HepG2 (cell line): ENCODE measurements around the gene TRPV5. TPM values are rescaled to one million over a fixed set of nuclear protein-coding genes. Genes with fewer than 3 reads are reported as not detected.

ENCODE experiments used
- CEBPB ChIP-seq: IDR thresholded peaks from 2 replicates; pipeline ENCODE4 v1.6.1; 2011; ENCODE audit warnings: low read depth, low read length, improper control_type of control experiment, borderline replicate concordance
- ZBTB42 ChIP-seq: sonication (generic); formaldehyde crosslinking; IDR thresholded peaks from 2 replicates; pipeline ENCODE4 v1.5.0; 2020; ENCODE audit warnings: mild to moderate bottlenecking, missing genetic modification reagents
- ZNF383 ChIP-seq: sonication (generic); formaldehyde crosslinking; IDR thresholded peaks from 2 replicates; pipeline ENCODE4 v1.4.0; 2020; ENCODE audit warnings: missing genetic modification reagents, mild to moderate bottlenecking, borderline replicate concordance
- ZNF564 ChIP-seq: sonication (generic); formaldehyde crosslinking; IDR thresholded peaks from 2 replicates; pipeline ENCODE4 v1.8.1; 2023; ENCODE audit warnings: mild to moderate bottlenecking, missing genetic modification reagents
- polyA plus RNA-seq, 8 experiments: library from polyadenylated mRNA; depleted of rRNA in 3 of 8; stranded (reverse) in 7 of 8; unstranded in 1 of 8; fragments of >200 nt; fragmentation: Illumina TruSeq in 4 of 8; extraction: Trizol in 4 of 8; gene quantifications; 2 replicates each; pipeline versions ENCODE4 v1.2.1 to v1.2.3, GENCODE V29; 2011 to 2016; ENCODE audit warnings: low read depth in 4 of 8, missing spikeins in 1 of 8, mixed read lengths in 1 of 8; ENCODE audit not compliant: insufficient read depth in 1 of 8
- total RNA-seq, 5 experiments: library from RNA; depleted of rRNA; stranded (reverse); fragments of >200 nt; fragmentation: Illumina TruSeq; extraction: Trizol; gene quantifications; 2 replicates each; pipeline ENCODE4 v1.2.3, GENCODE V29; 2016; ENCODE audit warnings: low read depth in 1 of 5
- TF ChIP-seq, protein P1 (sequence below): sonication (generic); formaldehyde crosslinking; IDR thresholded peaks from 2 replicates; pipeline ENCODE4 v1.4.0; 2020; ENCODE audit warnings: mild to moderate bottlenecking, missing genetic modification reagents
- TF ChIP-seq, protein P2 (sequence below): sonication (generic); formaldehyde crosslinking; IDR thresholded peaks from 2 replicates; pipeline ENCODE4 v1.5.1; 2020; ENCODE audit warnings: mild to moderate bottlenecking, missing genetic modification reagents, borderline replicate concordance

Gene TRPV5
- total and polyA plus RNA-seq, 2 of the 13 experiments (the other 11 are each of a cell fraction or from before 2014, with no cell fraction given) = not detected

DNA sequence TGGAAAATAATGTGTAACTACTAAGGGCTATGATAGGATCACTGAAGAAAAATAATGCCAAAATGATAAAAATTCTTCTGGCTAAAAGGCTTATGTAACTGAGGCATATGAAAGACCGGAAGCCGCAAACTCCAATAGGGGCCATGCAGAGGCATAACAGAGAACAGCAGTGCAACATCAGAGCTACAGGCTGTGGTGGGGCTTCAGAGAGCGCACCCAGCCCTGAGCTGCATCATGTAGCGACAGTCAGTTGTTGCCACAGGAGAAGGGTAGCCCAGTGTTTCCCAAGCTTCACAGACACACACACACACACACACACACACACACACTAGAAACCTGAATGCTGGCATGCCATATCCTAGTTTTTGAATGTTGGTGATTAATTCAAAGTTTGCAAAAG, 15.1 kb upstream of the TRPV5 start (continued):
- TF ChIP-seq, protein P1, sequence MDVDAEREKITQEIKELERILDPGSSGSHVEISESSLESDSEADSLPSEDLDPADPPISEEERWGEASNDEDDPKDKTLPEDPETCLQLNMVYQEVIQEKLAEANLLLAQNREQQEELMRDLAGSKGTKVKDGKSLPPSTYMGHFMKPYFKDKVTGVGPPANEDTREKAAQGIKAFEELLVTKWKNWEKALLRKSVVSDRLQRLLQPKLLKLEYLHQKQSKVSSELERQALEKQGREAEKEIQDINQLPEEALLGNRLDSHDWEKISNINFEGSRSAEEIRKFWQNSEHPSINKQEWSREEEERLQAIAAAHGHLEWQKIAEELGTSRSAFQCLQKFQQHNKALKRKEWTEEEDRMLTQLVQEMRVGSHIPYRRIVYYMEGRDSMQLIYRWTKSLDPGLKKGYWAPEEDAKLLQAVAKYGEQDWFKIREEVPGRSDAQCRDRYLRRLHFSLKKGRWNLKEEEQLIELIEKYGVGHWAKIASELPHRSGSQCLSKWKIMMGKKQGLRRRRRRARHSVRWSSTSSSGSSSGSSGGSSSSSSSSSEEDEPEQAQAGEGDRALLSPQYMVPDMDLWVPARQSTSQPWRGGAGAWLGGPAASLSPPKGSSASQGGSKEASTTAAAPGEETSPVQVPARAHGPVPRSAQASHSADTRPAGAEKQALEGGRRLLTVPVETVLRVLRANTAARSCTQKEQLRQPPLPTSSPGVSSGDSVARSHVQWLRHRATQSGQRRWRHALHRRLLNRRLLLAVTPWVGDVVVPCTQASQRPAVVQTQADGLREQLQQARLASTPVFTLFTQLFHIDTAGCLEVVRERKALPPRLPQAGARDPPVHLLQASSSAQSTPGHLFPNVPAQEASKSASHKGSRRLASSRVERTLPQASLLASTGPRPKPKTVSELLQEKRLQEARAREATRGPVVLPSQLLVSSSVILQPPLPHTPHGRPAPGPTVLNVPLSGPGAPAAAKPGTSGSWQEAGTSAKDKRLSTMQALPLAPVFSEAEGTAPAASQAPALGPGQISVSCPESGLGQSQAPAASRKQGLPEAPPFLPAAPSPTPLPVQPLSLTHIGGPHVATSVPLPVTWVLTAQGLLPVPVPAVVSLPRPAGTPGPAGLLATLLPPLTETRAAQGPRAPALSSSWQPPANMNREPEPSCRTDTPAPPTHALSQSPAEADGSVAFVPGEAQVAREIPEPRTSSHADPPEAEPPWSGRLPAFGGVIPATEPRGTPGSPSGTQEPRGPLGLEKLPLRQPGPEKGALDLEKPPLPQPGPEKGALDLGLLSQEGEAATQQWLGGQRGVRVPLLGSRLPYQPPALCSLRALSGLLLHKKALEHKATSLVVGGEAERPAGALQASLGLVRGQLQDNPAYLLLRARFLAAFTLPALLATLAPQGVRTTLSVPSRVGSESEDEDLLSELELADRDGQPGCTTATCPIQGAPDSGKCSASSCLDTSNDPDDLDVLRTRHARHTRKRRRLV (CRISPR knock-in tag) = no peak
- TF ChIP-seq ZBTB42 (CRISPR knock-in tag) (no peak), ZNF383 (no peak), CEBPB (no peak), ZNF564 (no peak)
- TF ChIP-seq, protein P2, sequence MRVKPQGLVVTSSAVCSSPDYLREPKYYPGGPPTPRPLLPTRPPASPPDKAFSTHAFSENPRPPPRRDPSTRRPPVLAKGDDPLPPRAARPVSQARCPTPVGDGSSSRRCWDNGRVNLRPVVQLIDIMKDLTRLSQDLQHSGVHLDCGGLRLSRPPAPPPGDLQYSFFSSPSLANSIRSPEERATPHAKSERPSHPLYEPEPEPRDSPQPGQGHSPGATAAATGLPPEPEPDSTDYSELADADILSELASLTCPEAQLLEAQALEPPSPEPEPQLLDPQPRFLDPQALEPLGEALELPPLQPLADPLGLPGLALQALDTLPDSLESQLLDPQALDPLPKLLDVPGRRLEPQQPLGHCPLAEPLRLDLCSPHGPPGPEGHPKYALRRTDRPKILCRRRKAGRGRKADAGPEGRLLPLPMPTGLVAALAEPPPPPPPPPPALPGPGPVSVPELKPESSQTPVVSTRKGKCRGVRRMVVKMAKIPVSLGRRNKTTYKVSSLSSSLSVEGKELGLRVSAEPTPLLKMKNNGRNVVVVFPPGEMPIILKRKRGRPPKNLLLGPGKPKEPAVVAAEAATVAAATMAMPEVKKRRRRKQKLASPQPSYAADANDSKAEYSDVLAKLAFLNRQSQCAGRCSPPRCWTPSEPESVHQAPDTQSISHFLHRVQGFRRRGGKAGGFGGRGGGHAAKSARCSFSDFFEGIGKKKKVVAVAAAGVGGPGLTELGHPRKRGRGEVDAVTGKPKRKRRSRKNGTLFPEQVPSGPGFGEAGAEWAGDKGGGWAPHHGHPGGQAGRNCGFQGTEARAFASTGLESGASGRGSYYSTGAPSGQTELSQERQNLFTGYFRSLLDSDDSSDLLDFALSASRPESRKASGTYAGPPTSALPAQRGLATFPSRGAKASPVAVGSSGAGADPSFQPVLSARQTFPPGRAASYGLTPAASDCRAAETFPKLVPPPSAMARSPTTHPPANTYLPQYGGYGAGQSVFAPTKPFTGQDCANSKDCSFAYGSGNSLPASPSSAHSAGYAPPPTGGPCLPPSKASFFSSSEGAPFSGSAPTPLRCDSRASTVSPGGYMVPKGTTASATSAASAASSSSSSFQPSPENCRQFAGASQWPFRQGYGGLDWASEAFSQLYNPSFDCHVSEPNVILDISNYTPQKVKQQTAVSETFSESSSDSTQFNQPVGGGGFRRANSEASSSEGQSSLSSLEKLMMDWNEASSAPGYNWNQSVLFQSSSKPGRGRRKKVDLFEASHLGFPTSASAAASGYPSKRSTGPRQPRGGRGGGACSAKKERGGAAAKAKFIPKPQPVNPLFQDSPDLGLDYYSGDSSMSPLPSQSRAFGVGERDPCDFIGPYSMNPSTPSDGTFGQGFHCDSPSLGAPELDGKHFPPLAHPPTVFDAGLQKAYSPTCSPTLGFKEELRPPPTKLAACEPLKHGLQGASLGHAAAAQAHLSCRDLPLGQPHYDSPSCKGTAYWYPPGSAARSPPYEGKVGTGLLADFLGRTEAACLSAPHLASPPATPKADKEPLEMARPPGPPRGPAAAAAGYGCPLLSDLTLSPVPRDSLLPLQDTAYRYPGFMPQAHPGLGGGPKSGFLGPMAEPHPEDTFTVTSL = no peak
